ENCODE measurements around the gene PIGQ.

The PIGQ gene

GRCh38 chr16:566475-567372, 3.0 kb upstream of the PIGQ start, which contains the start of gene NHLRC4:
NHLRC4 (plus strand) TSS chr16:567005; CDS start chr16:568048, 1,043 bp downstream.
- FAIRE-seq: no peak
- DNase-seq (ENCODE audit: insufficient read length, low spot score): peak; percentile 41

GRCh38 chr16:567373-568256, 2.2 kb upstream of the PIGQ start:
- FAIRE-seq (no peak), DNase-seq (ENCODE audit: insufficient read length, low spot score) (no peak)

GRCh38 chr16:568401-569258, 1.1 kb upstream of the PIGQ start:
- no peak for FAIRE-seq
- DNase-seq (ENCODE audit: insufficient read length, low spot score): no peak

- FAIRE-seq: no peak
These were observed 3.3 kb downstream of the PIGQ start for GRCh38 chr16:572865-573650.

GRCh38 chr16:574021-574760, 4.4 kb downstream of the PIGQ start:
- DNase-seq (ENCODE audit: insufficient read length, low spot score): no peak
- no peak for FAIRE-seq

More at GRCh38 chr16:572865-573650, 3.3 kb downstream of the PIGQ start:
- no peak for DNase-seq (ENCODE audit: insufficient read length, low spot score)

GRCh38 chr16:575354-576196, 5.8 kb downstream of the PIGQ start:
- DNase-seq (ENCODE audit: insufficient read length, low spot score) (no peak), FAIRE-seq (no peak)

- DNase-seq (ENCODE audit: insufficient read length, low spot score): no peak
- FAIRE-seq: no peak
These were observed 6.5 kb downstream of the PIGQ start for GRCh38 chr16:576197-576822.

GRCh38 chr16:576823-577201, 7.0 kb downstream of the PIGQ start:
- FAIRE-seq: no peak
- DNase-seq (ENCODE audit: insufficient read length, low spot score): no peak

- FAIRE-seq: no peak
These were observed 8.0 kb downstream of the PIGQ start for GRCh38 chr16:577796-578195.

GRCh38 chr16:578232-578869, 8.6 kb downstream of the PIGQ start:
- FAIRE-seq: no peak
- DNase-seq (ENCODE audit: insufficient read length, low spot score): no peak

More at GRCh38 chr16:577796-578195, 8.0 kb downstream of the PIGQ start:
- no peak for DNase-seq (ENCODE audit: insufficient read length, low spot score)

GRCh38 chr16:578870-579405, 9.2 kb downstream of the PIGQ start:
- no peak for FAIRE-seq
- DNase-seq (ENCODE audit: insufficient read length, low spot score): no peak

GRCh38 chr16:580141-580945, 10.6 kb downstream of the PIGQ start:
- FAIRE-seq (no peak), DNase-seq (ENCODE audit: insufficient read length, low spot score) (no peak)

GRCh38 chr16:580946-581498, 11.3 kb downstream of the PIGQ start:
- no peak for FAIRE-seq

GRCh38 chr16:582218-582613, 12.4 kb downstream of the PIGQ start:
- FAIRE-seq: no peak
- no peak for DNase-seq (ENCODE audit: insufficient read length, low spot score)

More at GRCh38 chr16:580946-581498, 11.3 kb downstream of the PIGQ start:
- no peak for DNase-seq (ENCODE audit: insufficient read length, low spot score)

- peak; percentile 33 for FAIRE-seq
- DNase-seq (ENCODE audit: insufficient read length, low spot score): no peak
These were observed 13.0 kb downstream of the PIGQ start for GRCh38 chr16:582614-583331.
